HG03571 (cell line): ENCODE results near the gene NT5C1B.
"Not testable (repeated sequence)": the region's sequence is repeated elsewhere in the genome, so short reads cannot be mapped to it uniquely, and the experiment has no call there.

Experiments used
- ATAC-seq: cut with Tn5 transposase; IDR thresholded peaks from one replicate; pipeline ENCODE4 v1.9.1; 2021; ENCODE audit not compliant: unreplicated experiment

Gene NT5C1B

GRCh38 chr2:18589354-18589753, at the start of gene NT5C1B:
NT5C1B (minus strand) TSS chr2:18589569; CDS start chr2:18589468, 101 bp downstream.
- ATAC-seq = no peak

DNA sequence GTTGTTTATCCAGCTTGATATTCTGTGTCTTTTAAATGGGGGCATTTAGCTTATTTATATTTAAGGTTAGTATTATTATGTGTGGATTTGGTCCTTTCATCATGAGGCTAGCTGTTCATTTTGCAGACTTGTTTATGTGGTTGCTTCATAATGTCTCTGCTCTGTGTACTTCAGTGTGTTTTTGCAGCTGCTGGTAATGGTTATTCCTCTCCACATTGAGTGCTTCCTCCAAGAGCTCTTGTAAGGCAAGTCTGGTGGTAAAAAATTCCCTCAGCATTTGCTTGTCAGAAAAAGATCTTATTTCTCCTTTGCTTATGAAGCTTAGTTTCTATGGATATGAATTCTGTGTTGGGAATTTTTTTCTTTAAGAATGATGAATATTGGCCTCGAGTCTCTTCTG, 47.8 kb upstream of the NT5C1B start:
- no peak for ATAC-seq

DNA sequence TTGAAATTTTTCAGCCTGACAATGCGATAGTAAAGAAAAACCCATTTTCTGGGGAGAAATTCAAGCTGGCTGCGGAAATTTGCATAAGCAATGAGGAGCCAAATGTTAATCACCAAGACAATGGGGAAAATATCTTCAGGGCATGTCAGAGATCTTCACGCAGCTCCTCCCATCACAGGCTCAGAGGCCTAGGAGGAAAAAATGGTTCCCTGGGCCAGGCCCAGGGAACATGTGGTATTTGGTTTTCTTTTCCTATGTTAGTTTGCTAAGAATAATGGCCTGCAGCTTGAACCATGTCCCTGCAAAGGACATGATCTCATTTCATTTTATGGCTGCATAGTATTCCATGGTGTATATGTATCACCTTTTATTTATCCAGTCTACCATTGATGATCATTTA, 43.3 kb upstream of the NT5C1B start:
- not testable (repeated sequence) for ATAC-seq

DNA sequence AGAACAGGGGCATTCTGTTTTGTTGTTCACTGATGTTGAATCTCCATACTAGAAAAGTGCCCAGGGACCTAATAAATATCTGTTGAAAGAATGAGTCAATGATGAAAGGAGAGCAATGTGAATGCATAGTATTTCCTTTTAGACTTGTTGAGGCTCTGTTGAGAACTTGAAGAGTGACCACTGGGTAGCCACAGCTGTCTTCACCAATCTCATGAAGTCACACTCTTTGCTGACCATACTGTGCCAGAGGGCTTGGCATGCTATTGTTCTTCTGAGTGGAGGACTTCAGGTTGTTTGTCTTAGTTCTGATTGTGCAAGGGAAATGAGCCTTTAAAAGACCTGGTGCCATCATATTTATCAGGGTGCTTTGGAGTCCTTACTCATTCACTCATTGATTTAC, 41.6 kb upstream of the NT5C1B start:
- ATAC-seq = no peak

DNA sequence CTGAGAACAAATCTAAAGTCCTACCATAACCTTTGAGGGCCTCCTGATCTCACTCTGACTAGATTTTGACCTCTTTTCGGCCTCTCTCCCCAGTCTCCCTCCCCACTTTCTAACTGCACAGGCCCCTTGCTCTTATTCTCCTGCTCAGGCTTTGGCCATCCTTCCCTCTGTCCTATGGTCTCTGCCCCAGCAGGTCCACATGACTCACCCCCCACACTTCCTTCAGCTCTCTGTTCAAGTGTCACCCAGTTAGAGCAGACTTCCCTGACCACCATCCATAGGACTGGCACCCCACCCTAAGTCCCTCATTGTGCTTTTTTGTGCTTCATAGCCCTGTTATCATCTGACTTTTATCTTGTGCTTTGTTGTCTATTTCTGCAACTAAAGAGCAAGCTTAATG, 41.2 kb upstream of the NT5C1B start:
- no peak for ATAC-seq

DNA sequence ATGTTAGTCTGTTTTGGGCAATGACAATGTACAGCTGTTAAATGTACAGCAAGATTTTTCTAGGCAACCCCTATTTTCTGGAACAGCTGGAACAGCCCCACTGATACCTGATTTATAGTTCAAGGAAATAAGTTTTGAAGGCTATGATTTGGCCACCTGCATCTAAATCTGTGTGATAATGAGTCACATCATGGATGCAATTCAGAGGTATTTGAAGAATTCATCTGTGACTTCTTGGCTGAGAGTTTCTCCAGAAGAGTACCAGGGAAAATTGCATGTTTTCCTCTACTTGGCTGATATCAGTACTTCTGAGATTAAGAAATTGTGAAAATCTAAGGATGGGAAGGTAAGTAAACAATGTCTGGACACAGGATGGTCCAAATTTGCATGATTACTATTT, 40.7 kb upstream of the NT5C1B start:
- no peak for ATAC-seq

DNA sequence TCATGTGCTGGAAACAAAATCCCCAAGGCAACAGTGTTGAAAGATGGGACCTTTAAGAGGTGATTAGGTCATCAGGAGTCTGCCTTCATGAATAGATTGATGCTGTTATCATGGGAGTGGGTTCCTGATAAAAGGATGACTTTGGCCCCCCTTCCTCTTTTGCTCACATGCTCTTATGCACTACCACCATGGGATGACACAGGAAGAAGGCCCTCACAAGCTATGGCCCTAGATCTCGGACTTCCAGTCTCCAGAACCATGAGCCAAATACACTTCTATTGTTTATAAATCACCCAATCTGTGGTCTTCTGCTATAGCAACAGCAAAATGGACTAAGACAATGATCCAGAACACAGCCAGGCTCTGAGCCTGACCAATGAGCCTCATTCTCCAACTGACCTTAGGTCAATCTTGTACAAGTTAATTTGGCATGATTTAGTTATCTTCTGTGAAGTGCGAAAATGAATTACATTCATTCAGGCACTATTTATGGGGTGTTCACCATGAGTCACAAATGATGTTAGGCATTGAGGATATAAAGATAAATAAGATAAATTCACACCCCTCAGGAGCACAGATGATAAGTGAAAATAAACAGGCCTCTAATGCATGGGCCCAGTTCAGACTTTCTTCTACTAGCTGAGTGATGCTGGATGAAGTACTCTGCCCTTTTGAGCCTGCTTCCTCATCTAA, 37.7 kb upstream of the NT5C1B start:
- ATAC-seq = no peak

DNA sequence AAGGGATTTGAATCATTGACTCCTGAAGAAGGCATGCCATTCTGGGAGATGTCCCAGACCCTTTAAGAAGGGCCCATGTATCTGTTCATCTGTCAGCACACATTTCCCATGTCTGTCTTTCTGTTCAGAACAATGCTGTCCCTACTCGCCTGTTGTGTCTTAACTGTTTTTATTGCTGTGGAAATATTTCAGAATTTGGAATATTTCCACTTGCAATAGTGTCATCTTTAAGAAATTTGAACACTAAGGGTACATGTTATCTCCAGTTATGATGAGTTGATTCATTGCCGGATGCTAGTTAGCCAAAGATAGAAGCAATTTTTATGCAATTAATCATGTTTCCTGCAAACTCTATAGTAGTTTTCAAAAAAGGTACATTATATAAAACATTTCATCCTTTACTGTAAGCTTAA, 36.9 kb upstream of the NT5C1B start:
- ATAC-seq = no peak

- ATAC-seq = no peak
Observed at GRCh38 chr2:18625563-18625962, 36.2 kb upstream of the NT5C1B start.

GRCh38 chr2:18623782-18624181, 34.4 kb upstream of the NT5C1B start:
- ATAC-seq = no peak

DNA sequence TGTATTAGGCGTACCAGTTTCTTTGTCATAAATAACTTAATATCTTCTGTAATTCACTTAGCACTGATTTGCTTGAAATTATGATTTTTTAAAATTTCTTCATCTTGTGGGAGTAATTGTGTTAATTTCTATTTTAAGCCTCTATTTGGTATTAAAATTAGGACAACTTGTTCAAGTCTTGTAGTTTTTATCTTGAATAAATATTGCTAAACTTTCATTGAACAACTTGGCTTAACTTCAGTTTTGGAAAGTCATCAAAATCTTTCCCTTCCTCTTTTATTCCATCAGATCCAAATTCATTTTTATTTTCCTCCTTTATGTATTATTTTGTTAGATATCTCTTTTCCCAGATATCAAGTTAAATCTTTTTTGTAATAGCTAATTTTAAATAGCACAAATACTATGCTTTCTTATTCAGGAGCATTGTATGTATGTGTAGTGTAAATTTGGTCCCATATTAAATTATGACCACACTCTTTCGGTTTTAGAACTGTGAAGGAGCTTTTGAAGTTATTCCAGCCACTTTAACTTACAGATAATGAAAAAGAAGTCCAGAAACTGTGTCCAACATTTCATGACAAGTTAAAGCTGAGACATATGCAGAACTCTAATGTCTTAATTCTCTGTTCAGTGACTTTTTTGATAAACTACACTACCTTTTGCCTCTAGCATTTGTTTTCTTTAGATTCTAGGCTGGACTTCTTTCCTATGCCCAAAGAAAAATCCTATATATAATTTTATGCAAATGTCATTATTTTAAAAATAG, 31.7 kb upstream of the NT5C1B start:
- no peak for ATAC-seq

DNA sequence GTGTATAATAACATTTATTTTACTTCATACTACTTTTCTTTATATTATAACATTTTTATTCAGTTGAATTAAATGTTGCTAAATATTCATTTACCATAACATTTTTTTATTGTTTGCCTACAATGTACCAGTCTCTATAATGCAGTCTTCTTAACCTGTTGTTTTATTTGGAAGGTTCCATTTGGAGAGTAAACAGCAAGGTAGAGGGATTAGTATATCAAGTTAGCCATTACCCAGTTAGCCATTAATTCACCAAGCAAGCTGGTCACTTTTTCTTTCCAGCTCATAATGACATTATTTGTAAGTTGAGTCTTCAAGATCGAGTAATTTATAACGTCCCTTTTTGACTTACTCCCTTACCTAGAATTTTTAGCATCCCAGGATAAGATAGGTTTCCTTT, 29.7 kb upstream of the NT5C1B start:
- ATAC-seq = no peak

DNA sequence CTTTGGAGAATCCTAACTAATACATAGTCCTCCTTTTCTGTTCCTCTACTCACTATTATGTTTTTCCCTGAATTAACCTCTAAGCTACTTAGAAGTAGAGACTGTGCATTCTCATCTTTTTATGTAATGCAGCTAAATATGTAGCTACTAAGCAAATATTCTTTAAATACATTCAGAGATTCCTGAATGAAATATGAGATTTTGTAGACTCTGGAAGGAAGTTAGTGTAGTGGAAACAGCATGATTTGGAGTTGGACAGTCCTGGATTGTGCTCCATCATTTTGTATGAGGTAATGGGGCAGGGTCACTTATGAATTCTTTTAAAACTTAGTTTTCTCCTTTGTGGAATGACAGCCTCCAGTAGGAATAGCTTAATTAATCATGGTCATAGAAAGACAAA, 24.7 kb upstream of the NT5C1B start:
- ATAC-seq = no peak

- no peak for ATAC-seq
Observed at GRCh38 chr2:18612133-18612532, 22.8 kb upstream of the NT5C1B start.

DNA sequence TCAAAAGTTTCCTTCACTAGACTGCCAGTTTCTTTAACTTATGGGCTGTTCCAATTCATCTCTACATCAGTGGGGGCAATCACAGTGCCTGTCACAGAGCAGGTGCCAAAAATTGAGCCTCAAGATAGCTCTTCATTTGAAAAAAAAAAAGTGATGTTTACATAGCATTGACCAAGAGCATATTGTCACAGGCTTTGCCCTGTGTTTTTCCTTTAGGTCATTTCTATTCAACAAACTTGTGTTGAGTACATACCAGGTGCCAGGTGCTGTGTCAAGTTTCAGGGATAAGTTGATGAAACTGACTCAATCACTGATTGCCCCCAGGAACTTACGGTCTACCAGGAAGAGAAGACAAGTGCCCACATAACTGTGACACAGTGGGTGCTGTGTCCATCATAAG, 22.2 kb upstream of the NT5C1B start:
- ATAC-seq = no peak

GRCh38 chr2:18611184-18611583, 21.8 kb upstream of the NT5C1B start:
- ATAC-seq = no peak

DNA sequence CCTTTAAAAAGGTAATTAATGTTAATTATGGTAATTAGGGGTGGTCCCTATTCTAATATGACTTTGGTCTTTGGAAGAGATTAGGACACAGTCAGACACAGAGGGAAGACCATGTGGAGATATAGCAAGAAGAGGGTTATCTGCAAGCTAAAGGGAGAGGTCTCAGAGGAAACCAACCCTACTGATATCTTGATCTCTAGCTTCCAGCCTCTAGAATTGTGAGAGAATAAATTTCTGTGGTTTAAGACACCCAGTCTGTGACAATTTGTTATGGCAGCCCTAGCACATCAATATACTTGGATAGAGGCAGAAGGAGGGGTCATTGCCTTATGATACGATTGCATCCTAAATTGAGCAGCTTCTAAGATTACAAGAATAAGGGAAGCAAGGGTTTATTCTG, 21.3 kb upstream of the NT5C1B start:
- no peak for ATAC-seq

- ATAC-seq = no peak
Observed at GRCh38 chr2:18610090-18610489, 20.7 kb upstream of the NT5C1B start.

- no peak for ATAC-seq
Observed at GRCh38 chr2:18605115-18605514, 15.7 kb upstream of the NT5C1B start.

GRCh38 chr2:18604531-18604885, 15.1 kb upstream of the NT5C1B start:
- ATAC-seq = no peak

DNA sequence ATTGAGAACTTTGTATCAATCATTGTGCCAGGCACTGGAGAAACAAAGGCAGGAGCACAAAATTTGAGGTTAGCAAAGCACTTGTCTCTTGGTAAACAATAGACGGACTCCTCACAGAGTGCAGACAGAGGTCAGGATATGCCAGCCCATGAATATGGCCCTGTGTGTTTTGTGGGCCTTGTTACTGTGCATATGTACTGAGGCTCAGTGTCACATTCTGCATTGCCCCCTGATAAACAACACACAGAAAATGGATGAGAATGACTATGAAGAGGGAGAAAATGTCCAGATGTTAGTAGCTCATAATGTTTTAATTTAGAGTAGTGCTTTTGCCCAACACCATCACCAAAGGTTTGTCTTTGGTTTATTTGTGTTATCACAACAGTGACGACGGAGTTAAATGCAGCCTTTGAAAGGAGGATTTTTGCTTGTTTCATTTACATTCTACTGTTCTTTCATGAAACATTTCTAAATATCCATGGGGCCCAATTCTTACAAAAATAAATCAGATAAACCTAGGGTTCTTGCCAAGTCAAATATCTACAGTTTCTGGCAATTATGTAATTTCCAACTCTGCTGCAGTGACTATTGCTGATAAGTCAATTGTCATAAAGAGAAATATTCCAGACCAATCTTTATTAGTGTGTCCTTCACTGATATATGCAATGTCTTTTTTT, 14.6 kb upstream of the NT5C1B start:
- no peak for ATAC-seq

GRCh38 chr2:18602298-18602697, 12.9 kb upstream of the NT5C1B start:
- no peak for ATAC-seq
